Endometrial microvascular endothelial cells (primary cell): ENCODE measurements around the gene ASB2. TPM values are rescaled to one million over a fixed set of nuclear protein-coding genes. Genes with fewer than 3 reads are reported as not detected.

Source experiments
- in situ Hi-C: cut with HindIII; loops from 2 replicates; pipeline ENCODE4 v1.10.0; 2017; ENCODE audit warnings: low sequenced_read_pairs, low pct_unique_long_range_greater_than_20kb; ENCODE audit errors: inconsistent ontology term
- total RNA-seq: library from RNA; depleted of rRNA; stranded (reverse); fragments of >200 nt; gene quantifications from one replicate; pipeline ENCODE4 v1.2.3, GENCODE V29; 2015; ENCODE audit errors: inconsistent ontology term

The ASB2 gene
- total RNA-seq, 1 donor from 2014 or later = not detected

GRCh38 chr14:93967637-93968250 lies 8.6 kb downstream of the ASB2 start:
- in situ Hi-C loops = no loop called here

GRCh38 chr14:93965946-93966474 lies 10.4 kb downstream of the ASB2 start:
- in situ Hi-C loops = no loop called here

DNA sequence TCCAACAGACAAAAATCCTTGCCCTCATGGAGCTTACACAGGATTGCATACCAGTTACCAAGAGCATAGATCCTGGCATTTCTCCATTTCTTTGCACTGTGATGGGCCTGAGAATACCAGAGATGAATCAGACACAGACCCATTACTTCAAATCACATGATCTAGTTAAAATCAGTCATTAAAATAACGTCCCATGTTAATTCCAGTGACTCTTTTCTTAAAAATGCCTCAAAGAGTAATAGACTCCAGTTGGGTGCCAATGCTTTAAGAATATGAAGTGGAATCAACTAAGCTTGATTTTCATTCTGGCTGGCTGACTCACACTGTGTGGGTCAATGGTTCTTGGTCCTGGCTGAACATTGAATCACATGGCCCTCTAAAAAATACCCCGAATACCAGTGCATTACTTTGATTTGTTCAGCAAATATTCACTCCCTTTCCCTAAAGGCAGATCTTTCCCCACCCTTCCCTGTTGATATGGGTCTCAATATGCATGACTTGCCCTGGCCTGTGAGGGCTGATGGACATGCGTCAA lies 11.0 kb downstream of the ASB2 start:
- in situ Hi-C loops = no loop called here

- in situ Hi-C loops = no loop called here
Observed at GRCh38 chr14:93964820-93965286, 11.5 kb downstream of the ASB2 start.

GRCh38 chr14:93964281-93964680 lies 12.1 kb downstream of the ASB2 start:
- in situ Hi-C loops = no loop called here

DNA sequence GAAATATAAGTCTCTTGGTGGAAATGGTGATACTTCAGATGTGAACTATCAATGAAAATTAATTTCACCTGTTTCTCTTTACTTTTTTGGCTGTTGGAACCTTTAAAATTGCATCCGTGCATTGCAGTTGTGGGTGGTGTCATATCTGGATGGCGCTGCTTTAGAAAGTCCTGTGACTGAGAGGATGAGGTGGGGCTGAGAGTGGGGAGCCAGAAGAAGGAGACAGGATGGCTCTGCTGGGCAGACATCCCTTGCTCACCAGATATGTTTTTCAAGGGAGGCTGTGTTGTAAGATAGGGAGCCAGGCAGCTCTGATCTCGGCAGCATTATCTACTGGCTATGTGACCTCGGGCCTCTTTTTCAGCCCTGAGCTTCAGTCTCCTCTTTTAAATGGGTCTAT lies 12.7 kb downstream of the ASB2 start:
- in situ Hi-C loops = no loop called here

GRCh38 chr14:93962701-93963601 lies 13.4 kb downstream of the ASB2 start:
- in situ Hi-C loops = no loop called here

DNA sequence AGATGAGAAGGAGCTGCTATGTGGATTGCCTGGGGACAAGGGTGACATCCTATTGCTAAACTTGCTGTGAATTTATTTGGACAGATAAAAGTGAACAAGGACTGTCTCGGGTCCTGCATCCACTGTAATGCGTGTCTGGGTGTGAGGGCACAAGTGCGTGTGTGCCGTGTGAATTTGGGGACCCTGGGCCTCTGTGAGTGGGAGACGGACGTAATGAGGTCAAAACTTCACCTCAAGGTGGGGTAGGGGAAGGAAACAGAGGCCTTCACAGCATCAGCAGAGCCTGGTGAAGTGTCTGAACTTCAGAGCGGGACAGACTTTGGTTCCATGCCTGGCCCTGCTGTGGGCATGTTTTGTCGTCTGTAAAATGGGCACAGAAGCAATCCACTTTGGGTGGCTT lies 14.8 kb downstream of the ASB2 start:
- in situ Hi-C loops = no loop called here

DNA sequence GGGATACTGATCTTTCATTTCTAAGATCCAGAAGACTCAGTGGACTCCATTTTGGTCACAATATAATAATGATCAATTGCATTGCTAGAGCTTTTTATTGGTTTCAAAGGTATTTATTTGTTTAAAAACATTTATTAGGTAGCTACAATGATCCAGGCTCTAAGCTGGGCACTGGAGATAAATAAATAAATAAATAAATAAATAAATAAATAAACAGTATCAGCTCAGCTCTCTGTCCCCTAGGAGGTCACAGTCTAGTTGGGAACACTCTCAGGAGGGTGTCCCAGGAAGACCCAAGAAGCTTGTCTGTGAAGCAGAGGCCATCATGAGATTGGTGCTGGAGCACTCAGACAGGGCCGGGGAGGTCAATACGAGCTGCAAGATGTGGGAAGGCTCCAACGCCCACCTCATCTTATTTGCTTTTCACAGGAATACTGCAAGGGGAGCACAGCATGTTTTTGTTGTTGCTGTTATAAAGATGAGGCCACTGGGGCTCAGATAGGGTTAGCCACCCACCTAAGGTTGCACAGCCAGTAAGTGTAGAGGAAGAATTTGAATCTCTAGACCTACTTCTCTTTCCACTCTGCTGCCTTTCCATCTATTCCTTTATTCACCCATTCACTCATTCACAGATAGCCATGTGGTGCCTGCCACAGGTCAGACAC lies 15.5 kb downstream of the ASB2 start:
- in situ Hi-C loops = no loop called here

- in situ Hi-C loops = no loop called here
Observed at GRCh38 chr14:93960108-93960475, 16.3 kb downstream of the ASB2 start.

DNA sequence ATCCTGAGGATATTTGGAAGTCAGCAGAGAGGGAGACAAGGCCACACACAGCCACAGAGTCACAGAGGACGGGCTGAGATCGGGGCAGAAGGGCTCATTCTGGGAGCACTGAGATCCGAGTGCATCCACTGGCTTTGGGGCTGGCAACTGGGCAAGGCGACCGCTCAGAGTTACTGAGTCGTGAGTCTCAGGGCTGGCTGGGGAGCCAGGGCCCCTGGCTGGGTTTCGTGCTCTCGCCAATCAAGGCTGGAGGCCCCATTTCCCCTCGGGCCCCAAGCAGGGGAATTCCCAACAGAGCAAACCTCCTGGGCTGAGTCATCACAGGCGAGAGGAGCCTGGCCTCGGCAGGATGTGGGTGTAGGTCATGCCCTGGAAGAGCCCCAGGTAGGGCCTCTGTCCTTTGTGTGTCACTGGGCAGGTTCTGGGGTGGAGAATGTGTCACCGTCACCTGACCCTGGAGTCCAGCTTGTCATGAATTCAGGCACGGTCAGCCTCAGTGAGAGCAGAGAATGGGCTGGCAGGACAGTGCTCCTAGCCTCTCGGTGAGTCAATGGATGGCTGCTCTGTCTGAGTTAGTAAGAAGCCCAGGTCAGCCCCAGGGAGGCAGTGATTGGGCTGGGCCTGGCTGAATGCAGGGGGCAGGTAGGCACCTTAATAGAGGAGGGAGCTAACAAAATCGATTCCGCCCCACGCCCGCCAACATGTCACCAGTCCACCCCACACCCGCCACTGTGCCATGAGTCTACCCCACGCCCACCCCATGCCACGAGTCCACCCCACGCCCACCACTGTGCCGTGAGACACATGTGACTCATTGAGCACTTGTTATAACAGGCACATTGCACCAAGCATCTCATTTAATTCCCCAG lies 16.9 kb downstream of the ASB2 start:
- in situ Hi-C loops = no loop called here

- in situ Hi-C loops = no loop called here
Observed at GRCh38 chr14:93958567-93959238, 17.7 kb downstream of the ASB2 start.

DNA sequence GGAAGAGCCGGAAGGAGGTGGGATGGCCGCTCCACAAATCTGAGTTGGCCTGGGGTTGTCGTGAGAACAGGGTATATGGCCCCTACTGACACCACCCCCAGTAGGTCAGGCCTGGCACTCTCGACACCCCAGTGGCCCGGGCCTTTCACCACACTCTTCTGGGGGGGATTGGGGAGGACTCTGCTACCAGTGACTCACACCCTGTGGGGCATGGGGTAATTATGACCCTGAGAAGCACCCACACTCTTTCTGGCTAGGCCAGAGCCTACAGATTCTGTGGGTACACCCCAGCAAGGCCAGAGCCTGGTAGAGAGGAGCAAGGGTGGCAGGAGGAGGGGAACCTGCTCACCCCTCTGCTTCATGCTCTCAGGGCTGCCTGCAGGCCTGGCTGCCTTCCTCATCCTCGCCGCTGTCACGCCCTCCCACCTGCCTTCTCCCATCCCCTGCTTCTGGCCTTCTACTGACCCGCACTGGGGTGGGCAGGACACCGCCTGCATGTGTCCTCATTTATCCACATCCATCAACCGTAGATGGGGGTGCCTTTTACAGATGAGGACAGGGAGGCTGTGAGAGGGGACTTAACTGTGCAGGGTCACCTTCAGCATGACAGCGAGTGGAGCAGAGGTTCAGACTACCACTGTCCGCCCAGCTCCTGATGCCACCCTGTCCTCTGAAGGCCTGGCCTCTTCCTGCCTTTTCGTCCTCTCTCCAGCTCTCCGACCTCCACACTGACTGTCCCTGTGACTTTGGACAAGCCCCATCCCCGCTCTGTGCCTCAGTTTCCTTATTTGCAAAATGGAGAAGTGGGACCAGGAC lies 18.4 kb downstream of the ASB2 start:
- in situ Hi-C loops = no loop called here

- in situ Hi-C loops = no loop called here
Observed at GRCh38 chr14:93957333-93957710, 19.0 kb downstream of the ASB2 start.

DNA sequence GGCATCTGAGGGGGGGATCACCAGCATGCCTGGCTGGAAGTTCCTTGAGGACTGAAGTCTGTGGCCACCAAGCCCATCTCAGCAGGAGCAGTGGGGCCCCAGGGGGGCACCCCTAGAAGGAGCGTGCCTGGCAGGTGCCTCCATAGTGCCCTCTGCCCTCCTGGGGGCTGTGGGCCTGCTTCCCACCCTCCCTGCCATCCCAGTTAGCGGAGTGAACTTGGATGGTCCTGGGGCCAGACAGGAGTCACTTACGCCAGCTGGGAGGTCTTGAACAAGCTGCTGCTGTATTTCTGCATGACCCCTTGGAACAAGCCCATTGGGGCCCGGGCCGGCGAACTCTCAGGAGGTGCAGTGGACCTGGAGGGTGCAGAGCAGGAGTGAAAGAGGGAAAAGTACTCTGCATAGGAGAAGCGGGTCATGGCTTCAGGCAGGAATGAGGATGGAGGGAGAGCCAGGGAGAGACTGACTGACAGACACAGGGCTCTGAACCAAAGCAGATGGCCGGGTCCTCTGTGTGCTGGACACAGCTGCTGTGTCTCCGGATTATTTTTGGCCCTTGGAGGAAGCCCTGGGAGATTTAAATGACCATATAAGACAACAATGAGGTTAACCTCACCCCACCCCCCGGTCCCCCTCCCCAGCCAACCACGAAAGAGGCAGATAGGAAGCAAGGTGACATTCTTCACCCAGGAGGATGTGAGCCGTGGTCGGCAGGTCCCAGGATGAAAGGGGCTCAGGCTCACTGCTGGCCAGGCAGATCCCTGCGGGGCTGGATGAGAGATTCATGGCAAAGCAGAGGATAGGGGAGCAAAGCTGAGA lies 19.6 kb downstream of the ASB2 start:
- in situ Hi-C loops = no loop called here

DNA sequence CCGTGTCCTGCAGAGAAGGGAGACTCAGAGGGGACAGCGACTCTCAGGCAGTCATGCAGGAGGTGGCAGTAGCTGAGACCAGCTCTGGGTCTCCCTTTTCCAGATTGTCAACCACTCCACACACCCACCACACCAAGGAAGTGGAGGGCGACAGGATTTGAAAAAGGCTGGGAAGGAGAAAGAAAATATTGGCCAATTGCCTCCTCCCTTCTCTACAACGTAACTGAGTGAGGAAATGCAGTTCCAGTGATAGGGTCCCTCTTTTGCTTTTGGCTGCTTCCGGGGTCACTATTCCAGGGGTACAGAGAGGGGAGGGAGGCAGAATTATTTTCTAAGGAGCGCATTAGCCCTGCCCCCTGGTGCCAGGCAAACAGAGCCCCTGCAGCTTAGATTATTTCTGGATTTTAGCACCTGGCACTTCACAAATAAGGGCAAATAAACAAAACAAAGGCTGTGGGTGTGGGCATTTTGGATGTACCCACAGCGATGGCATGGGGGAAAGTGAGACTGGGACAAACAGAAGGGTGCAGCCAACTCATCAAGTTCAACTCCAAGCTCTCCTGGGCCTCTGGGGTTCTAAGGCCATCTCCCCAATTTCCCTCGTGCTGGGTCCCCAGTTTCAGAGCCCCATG lies 20.4 kb downstream of the ASB2 start:
- in situ Hi-C loops = no loop called here
